Measurements from ENCODE around the gene PRSS57. TPM values are rescaled to one million over a fixed set of nuclear protein-coding genes. Genes with fewer than 3 reads are reported as not detected.
"Not testable (repeated sequence)": the region's sequence is repeated elsewhere in the genome, so short reads cannot be mapped to it uniquely, and the experiment has no call there.

Gene PRSS57
- total RNA-seq, 1 experiment from 2014 or later = not detected

DNA sequence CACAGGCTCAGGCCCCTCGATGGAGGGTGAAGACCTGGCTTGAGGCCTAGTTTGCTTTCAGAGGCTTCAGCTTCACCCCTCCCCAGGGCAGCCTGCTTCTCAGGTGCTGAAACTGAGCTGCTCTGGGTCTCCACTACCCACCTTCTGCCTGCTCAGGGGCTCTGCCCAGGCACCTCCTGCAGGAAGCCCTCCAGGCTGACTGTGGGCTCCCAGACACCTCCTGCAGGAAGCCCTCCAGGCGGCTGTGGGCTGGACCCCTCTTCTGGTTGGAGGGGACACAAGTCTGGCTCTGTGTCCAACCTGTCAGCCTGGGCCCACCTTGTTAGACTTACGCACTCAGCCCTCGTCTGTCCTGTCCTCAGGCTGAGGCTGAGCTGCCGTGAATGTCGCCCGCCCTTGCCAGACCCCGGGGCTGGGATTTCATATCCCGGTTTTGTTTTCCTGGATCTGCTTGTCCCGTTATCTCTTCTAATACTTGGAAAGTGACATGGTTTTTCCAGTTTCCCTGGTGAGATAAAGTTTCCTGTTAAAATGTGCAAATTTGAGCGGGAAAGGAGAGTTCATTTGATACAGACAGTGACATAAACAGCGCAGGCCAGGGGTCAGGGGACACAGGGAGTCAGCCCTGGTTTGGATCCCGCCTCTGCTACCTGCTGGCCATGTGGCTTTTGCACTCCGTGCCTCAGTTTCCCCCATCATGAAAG, 34.9 kb upstream of the PRSS57 start:
- DNase-seq (ENCODE audit: unreplicated experiment) = no peak
- Mint-ChIP-seq H3K27me3 (ENCODE audit: insufficient read depth, unreplicated experiment) (no peaks in the 10 kb centered on the region), H3K9me3 (ENCODE audit: unreplicated experiment) (no peaks in the 10 kb centered on the region), H3K36me3 (ENCODE audit: insufficient read depth, unreplicated experiment) (no peaks in the 10 kb centered on the region), H3K27ac (ENCODE audit: low read depth, unreplicated experiment) (no peak overlapping the region), H3K4me1 (ENCODE audit: insufficient read depth, unreplicated experiment) (peaks cover 5% of the 10 kb centered on the region), H3K4me3 (ENCODE audit: unreplicated experiment) (no peak overlapping the region)
- CTCF ChIA-PET = interaction anchor here (0.6 to 0.7 kb wide), 2 partner anchors 90 to 102 kb away, joined by 3 read pairs; no protein-coding TSS in a partner anchor
- intact Hi-C loops (cut with micrococcal nuclease) = loop anchor here (5.0 kb wide), 1 partner anchor 143 kb away; the partner anchor contains the start of gene HCN2
- POLR2A ChIA-PET = no interaction called here
- TF ChIP-seq, protein P1, sequence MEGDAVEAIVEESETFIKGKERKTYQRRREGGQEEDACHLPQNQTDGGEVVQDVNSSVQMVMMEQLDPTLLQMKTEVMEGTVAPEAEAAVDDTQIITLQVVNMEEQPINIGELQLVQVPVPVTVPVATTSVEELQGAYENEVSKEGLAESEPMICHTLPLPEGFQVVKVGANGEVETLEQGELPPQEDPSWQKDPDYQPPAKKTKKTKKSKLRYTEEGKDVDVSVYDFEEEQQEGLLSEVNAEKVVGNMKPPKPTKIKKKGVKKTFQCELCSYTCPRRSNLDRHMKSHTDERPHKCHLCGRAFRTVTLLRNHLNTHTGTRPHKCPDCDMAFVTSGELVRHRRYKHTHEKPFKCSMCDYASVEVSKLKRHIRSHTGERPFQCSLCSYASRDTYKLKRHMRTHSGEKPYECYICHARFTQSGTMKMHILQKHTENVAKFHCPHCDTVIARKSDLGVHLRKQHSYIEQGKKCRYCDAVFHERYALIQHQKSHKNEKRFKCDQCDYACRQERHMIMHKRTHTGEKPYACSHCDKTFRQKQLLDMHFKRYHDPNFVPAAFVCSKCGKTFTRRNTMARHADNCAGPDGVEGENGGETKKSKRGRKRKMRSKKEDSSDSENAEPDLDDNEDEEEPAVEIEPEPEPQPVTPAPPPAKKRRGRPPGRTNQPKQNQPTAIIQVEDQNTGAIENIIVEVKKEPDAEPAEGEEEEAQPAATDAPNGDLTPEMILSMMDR (IDR thresholded peaks at IDR 0.05; ENCODE audit: unreplicated experiment) = no peak
- BruUV-seq (replicated peaks) = no TSS peak

DNA sequence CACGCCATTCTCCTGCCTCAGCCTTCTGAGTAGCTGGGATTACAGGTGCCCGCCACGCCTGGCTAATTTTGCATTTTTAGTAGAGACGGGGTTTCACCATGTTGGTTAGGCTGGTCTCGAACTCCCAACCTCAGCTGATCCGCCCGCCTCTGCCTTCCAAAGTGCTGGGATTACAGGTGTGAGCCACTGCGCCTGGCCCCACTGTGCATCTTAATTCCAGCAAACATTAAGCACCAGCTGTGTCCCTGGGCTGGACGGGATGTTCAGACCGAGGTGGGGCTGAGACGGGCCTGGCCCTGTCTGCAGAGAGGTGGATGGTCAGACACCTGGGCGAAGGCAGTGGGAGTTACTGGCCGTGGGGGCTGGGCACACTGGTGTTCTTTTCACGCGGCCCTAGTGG, 34.3 kb upstream of the PRSS57 start:
- POLR2A ChIA-PET = interaction anchor here (0.8 kb wide), 1 partner anchor 54 kb away, joined by 4 read pairs; the partner anchor contains the start of gene FSTL3
- H3K36me3 Mint-ChIP-seq (ENCODE audit: insufficient read depth, unreplicated experiment); DNase-seq (ENCODE audit: unreplicated experiment); H3K27me3 Mint-ChIP-seq (ENCODE audit: insufficient read depth, unreplicated experiment); H3K4me1 Mint-ChIP-seq (ENCODE audit: insufficient read depth, unreplicated experiment); intact Hi-C loops (cut with micrococcal nuclease); H3K27ac Mint-ChIP-seq (ENCODE audit: low read depth, unreplicated experiment); CTCF ChIA-PET; BruUV-seq (replicated peaks); H3K9me3 Mint-ChIP-seq (ENCODE audit: unreplicated experiment); H3K4me3 Mint-ChIP-seq (ENCODE audit: unreplicated experiment): not testable (repeated sequence)

DNA sequence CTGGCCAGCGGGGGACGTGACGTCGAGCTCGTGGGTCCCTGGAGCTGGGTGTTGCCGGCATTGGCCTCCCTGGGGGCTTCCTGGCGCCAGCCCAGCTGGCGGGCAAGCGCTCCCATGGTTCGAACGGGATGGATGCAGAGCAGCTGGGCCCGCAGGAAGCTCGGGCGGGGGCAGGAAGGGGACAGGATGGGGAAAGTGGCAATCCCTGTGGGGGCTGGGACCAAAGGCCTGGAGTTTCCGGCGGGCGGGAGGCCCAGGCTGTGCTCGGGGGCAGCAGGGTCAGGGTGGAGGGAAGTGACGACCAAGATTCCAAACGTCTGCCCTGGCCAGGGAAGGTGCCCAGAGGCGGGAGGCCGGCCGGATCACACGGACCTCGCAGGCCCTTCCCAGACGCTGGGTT, 32.8 kb upstream of the PRSS57 start:
- no peaks in the 10 kb centered on the region for H3K4me1 Mint-ChIP-seq (ENCODE audit: insufficient read depth, unreplicated experiment)
- H3K9me3 Mint-ChIP-seq (ENCODE audit: unreplicated experiment) = no peaks in the 10 kb centered on the region
- no peaks in the 10 kb centered on the region for H3K27me3 Mint-ChIP-seq (ENCODE audit: insufficient read depth, unreplicated experiment)
- H3K36me3 Mint-ChIP-seq (ENCODE audit: insufficient read depth, unreplicated experiment) = no peaks in the 10 kb centered on the region
- BruUV-seq (replicated peaks) = no TSS peak
- no peak overlapping the region for H3K4me3 Mint-ChIP-seq (ENCODE audit: unreplicated experiment)
- intact Hi-C loops (cut with micrococcal nuclease) = no loop called here
- ChIA-PET CTCF (interaction anchor here (0.7 kb wide), 1 partner anchor 115 kb away, joined by 3 read pairs; no protein-coding TSS in a partner anchor), POLR2A (interaction anchor here (0.5 kb wide), 1 partner anchor 20 kb away, joined by 4 read pairs; no protein-coding TSS in a partner anchor)
- no peak overlapping the region for H3K27ac Mint-ChIP-seq (ENCODE audit: low read depth, unreplicated experiment)
- TF ChIP-seq, protein P1 (IDR thresholded peaks at IDR 0.05; ENCODE audit: unreplicated experiment) = no peak
- DNase-seq (ENCODE audit: unreplicated experiment) = no peak

DNA sequence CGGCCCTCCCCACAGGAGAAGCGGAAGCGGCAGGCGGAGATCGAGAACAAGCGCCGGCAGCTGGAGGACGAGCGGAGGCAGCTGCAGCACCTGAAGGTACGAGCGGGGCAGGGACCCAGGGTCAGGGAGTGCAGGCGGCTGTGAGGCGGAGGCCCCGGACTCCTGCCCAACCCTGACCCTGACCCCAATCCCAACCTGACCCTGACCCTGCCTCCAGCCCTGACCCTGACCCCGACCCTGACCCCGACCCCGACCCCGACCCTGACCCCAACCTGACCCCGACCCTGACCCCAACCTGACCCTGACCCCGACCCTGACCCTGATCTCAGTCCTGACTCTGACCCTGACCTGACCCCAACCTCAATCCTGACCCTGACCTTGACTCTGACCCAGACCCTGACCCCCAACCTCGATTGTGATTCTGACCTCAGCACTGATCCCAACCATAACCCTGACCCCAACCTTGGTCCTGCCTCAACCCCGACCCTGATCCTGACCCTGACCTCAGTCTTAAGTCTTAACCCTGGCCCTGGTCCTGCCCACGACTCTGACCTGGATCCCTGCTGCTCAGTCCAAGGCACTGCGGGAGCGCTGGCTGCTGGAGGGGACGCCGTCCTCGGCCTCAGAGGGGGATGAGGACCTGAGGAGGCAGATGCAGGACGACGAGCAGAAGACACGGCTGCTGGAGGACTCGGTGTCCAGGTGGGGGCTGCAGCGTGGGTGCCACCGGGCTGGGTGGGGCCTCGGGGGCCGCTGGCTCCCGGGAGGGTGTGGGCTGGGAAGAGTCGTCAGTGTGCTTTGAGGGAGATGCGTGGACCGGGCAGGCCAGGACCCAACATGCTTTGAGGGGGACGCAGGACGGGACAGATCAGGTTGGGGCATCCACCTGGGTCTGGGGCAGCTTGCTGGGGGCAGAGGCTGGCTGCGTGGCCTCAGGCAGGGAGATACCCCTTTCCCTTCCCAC, 32.0 kb upstream of the PRSS57 start:
- H3K4me1 Mint-ChIP-seq (ENCODE audit: insufficient read depth, unreplicated experiment) = no peaks in the 10 kb centered on the region
- H3K36me3 Mint-ChIP-seq (ENCODE audit: insufficient read depth, unreplicated experiment) = no peaks in the 10 kb centered on the region
- CTCF ChIA-PET = interaction anchor here (0.7 kb wide), 1 partner anchor 115 kb away, joined by 3 read pairs; no protein-coding TSS in a partner anchor
- no peak overlapping the region for H3K4me3 Mint-ChIP-seq (ENCODE audit: unreplicated experiment)
- H3K27ac Mint-ChIP-seq (ENCODE audit: low read depth, unreplicated experiment) = no peak overlapping the region
- H3K9me3 Mint-ChIP-seq (ENCODE audit: unreplicated experiment) = no peaks in the 10 kb centered on the region
- intact Hi-C loops (cut with micrococcal nuclease) = no loop called here
- POLR2A ChIA-PET = no interaction called here
- no peak for DNase-seq (ENCODE audit: unreplicated experiment)
- TF ChIP-seq, protein P1 (IDR thresholded peaks at IDR 0.05; ENCODE audit: unreplicated experiment) = no peak
- BruUV-seq (replicated peaks) = no TSS peak
- H3K27me3 Mint-ChIP-seq (ENCODE audit: insufficient read depth, unreplicated experiment) = no peaks in the 10 kb centered on the region

Data from MCF 10A (cell line).